CD4-positive, alpha-beta T cell treated with Interleukin-15 for 4 hours (primary cell): ENCODE measurements around the gene HLX.

ENCODE experiments used
- DNase-seq: peaks from one replicate; pipeline ENCODE4 v3.0.0-alpha.2; 2020; ENCODE audit warnings: low spot score

HLX gene

GRCh38 chr1:220925707-220926106, 46.5 kb downstream of the HLX start:
- no peak for DNase-seq

- no peak for DNase-seq
These were observed 46.9 kb downstream of the HLX start for GRCh38 chr1:220926146-220926545.

- no peak for DNase-seq
These were observed 48.2 kb downstream of the HLX start for GRCh38 chr1:220927442-220927841.

DNA sequence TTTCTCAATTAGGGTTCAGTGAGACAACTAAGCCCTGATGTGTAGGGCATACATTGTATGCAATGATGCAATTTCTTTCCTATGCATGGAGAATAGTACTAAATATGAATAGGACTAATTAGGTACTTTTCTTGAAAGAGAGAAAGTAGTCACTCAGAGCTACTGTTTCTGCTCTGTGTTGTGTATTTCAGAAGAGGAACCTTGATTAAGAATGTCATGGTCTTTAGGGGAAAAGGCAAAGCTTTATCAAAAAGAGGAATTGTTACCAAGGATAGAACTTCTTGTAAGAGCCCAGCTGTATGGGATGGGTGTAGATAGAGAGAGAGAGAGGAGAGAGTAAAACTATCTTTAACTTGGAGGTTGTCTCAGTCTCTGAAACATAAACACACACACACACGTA, 49.1 kb downstream of the HLX start:
- DNase-seq: no peak

DNA sequence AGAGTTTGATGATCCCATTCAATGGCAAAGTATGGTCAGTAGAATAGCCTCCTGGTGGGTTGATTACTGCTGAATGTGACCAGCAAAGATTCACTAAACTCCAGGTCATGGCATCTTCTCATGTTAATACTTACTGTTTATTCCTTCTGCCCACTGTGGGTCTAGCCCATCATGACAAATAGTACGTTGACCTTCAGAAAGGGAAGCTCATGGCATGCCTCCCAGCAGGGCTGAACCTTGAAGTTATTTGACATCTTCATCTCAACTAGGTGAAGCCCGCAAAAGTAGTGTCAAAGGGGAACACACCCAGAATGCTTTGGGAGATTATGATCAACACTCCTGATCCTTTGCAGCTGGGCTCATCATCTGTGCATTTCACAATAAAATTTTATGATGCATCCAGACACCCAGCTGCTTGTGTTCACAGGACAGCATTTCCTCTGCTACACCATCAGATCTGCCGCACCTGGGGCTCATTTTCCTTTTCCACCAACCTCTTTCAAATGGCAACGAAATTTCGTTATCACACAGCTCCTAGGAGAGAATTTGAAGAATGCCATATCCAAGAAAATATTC, 49.6 kb downstream of the HLX start:
- no peak for DNase-seq

GRCh38 chr1:220929304-220929703, 50.1 kb downstream of the HLX start:
- DNase-seq: no peak
